DMS153 (cell line): Measurements from ENCODE around the gene CHST11.

ENCODE experiments used
- DNase-seq: peaks from one replicate; lab custom pipeline; 2025; lab: John Stamatoyannopoulos, UW

Gene CHST11

DNA sequence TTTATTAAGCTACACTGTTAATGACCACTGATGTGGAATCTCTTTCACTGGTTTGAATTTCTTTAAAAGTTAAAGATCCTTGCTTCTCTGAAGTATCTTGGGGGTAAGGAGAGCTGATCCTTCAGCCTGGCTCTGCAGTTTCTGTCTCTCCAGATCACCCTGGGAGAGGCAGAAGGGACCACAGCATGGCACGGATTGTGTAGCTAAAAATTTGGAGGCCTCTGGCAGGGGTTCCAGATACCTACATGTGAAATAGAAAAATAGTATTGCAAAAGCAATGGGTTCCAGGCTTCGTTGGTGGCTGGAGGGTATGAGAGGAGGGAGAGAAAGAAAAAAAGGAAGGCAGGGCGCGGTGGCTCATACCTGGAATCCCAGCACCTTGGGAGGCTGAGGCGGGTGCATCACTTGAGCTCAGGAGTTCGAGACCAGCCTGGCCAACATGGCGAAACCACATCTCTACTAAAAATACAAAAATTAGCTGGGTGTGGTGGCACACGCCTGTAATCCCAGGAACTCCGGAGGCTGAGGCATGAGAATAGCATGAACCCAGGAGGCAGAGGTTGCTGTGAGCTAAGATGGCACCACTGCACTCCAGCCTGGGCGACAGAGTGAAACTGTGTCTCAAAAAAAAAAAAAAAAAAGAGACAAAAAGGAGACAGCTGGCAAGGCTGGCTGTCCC is 3.4 kb downstream of the CHST11 start:
- no peak for DNase-seq

DNA sequence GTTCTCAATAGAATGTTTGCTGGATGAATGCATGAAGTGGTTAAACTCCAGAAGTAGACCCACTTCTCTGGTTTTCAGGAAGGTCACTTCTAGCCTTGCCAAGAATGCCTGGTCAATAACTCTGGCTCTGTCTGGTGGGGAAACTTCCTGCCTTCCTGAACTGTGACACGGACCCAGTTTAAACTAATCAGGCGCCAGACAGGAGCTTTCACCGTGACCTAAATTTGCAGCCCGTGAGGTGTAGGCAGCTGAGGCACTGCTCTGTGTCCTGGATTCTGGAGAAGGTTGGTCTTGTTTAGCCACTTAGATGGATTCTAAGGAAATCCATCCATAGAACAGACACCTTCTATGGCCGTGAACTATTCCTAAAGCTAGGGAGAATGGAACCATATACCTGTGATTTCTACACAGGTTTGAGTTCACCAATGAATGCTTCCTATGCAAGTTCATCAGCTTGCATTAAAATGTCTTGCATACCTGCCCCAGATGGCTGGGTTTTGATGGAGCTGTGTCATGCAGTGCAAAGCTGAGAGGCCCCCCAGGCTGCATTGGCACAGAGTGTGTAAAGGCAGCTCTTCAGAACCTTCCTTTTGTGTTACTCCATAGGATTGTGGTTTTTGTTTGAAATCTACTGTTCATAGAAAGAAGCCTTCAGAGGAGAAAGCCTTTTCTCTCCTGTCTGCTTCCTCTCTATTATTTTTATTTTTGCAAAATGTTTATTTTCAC is 4.4 kb downstream of the CHST11 start:
- DNase-seq = no peak

DNA sequence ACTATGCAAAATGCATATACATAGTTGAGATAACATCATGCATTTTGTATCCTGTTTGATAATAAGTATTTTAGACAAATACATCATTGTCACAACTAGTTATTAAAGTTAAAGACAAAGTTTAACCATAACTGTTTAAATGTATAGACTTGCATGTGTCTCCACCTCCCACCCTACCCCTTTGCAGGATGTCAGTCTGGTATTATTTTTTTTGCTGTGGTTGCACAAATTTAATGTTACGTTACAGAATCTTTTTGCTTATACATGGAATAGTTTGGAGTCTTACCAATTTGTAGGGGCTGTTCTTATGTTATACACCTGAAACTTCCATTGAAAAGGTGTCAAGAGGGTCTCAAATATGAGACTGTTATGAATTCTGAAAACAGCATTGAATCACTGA is 5.6 kb downstream of the CHST11 start:
- DNase-seq = no peak

DNA sequence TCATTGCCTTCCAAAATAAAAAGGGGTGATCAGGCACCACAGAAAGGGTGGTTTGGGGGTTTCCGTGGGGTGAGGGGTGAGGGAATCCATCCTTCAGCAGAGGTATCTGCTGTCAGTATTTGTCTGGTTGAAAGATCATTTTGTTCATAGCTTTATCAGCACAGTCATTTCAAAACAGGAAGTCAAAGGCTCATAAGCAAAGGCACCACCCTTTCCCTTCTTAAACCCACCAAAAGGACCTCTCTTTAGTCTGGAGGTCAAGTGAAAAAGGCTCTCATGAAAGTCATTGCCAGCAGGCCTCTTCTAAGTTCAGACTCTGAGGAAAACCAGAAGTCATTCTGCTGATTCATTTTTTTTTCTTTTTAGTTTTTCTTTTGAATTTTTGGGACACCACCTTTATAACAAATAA is 6.2 kb downstream of the CHST11 start:
- DNase-seq = no peak

DNA sequence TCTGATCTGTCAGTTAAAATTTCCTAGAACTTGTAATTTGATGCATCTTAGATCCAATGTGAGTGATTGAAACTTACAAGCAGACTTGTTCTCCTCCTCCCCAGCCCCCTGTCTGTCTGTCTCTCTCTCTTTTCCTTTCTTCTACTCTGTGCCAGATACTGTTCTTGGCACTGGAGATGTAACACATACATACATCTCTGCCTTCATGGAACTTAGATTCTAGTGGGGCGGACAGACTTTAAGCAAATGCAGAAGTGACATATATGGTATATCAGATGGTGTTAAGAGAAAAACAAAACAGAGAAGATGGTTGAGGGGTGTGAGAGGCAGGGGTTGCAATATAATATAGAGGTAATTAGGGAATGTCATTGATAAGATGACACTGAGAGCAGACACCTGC is 6.6 kb downstream of the CHST11 start:
- DNase-seq = no peak

DNA sequence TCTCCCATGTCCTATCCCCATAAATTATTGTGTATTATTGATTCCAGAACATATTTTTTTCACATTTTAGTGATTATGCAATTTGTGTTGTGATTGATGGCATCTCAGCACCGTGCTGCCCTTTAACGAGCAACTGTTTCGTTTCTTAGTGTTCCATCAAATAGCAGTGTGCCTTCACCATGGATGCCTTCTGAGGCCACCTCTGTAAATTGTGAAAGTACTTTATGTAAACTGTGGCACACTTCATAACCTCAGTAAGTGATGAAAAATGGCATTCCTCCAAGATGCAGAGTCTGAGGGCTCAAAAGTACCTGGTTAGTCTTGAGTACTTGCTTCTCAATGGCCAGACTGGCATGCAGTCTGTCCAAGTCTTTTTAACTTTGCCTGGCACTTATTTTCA is 8.2 kb downstream of the CHST11 start:
- no peak for DNase-seq

DNA sequence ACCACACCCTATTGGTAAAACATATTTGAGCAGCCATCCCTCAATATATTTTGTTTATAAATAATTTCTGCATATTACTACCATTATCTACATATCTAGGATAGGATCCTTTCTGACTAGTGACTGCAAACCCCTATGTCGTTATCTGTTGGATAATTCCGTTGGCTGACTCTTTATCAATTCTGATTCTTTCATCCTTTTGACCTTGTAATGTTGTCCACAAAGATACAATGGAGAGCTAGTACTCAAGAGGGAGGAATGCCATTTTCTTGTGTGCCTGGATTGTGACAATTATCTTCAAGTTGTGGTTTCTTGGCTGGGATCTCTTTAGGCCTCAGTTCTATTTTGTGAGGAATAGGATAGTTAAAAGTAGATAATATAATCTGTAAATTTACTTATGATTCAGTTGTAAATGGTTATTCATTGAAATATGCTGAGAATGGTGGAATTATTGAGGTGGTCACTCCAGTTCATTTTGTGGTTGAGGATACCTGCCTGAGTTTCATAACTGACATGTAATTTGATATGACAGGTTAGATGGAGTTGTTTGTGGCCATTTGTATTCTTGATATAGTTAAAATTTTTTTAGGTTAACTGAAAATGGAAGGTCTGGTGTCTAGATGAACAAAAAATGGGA is 10.1 kb downstream of the CHST11 start:
- DNase-seq = no peak

DNA sequence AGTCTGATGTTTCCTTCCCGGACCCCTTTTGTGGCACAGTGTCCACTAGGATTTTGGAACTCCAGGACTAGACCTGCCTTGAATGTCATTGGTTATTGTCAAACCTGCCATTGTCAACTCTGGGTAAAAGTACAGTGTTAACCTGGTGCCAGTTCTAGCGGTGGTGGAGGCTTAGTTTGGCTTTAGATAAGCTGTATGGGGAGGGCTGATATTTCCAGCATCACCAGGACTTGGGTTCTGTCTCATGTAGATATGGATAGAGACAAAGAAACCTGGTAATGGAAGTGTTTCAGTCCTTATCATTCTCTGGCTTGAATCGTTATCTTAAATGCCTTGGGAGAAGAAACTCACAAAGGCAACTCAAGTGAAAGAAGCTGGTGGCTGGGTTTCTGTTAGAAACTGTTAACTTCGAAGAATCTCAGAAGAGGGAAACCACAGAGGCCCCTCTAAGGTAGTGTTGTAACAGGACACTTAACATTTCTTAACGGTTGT is 10.6 kb downstream of the CHST11 start:
- DNase-seq = no peak

DNA sequence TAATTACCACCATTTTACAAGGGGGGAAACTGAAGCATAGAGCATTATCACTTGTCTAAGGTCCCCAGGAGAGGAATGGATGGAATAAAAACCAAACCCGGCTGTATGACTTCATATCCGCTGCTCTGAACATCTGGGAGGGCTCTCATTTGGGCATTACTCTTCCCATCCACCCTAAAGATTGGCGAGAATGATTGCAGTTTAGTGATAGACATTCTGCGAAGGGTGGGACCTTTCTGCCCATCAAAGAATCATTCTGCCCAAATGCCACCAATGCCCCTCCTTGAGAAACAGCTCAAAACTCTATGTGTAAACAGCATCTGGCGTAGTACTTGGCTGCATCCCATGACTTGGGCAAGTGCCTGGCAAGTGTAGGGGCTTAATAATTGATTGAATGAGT is 11.6 kb downstream of the CHST11 start:
- no peak for DNase-seq

DNA sequence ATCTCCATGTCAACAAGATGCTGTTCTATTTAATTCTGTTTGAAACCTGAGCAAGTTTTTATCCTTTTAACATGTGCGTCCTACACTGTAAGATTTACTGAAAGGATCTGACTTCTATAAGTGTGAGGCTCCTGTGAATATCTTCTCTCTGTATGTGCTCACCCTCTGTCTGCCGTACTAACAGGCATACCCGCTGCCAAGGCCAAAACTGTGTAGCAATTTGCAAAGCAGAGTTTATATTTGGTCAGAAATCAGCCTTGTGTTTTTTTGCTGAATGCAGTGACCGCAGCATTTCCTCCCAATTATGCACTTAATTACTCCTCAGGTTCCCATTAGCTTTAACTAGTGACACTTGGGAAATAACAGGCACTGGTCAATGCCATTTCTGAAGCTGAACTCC is 12.3 kb downstream of the CHST11 start:
- DNase-seq = no peak

DNA sequence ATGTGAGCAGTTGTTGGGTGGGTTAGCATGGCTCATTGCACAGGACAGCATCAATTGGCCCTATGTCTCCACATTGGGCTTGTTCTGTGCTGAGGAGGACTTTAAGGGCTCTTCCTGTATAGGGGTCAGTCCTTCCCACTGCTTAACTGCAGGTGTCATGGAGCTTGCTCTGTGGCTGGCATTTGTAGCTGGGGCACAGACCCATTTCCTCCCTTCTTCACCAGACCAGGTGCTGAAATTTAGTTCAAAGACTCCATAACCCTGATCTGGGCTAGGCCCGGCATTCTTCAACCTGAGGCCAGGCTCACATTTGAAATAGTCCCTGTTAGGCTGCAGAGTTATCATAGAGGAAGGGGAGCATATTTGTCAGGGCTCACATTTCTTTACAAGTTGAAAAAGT is 12.8 kb downstream of the CHST11 start:
- no peak for DNase-seq

DNA sequence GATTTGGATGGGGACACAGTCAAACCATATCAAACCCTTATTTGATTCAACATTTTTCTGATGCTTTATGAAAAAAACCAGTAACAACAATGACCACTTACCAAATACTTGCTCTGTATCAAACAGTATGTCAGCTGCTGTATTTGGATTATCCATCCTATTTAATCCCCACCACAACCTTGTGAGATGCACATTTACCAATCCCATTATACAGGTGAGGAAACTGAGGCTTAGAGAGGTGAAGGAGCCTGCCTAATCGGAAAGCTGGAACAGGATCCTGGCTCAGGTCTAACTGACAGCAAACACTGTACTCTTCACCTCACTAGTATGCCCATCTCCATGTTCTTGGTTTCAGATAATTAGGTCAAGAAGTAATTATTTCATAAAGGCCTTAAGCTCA is 13.8 kb downstream of the CHST11 start:
- DNase-seq = no peak

DNA sequence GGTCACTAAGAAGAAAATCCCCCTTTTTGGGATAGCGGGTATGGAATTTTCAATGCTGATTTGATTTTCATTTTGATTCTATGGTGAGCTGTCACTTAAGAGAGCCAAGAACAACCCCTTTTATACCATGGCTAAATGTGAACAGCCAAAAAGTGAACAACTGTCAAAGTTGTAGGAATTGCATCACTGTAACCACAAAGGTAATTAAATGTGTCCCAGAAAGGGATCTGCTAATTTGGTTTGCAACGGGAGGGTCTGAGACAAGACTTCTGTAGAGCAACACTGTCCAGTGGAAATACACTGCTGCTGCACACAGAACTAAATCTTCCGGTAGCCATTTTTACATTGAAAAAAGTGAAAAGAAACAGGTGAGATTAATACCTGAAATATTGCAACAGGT is 14.6 kb downstream of the CHST11 start:
- DNase-seq = no peak

DNA sequence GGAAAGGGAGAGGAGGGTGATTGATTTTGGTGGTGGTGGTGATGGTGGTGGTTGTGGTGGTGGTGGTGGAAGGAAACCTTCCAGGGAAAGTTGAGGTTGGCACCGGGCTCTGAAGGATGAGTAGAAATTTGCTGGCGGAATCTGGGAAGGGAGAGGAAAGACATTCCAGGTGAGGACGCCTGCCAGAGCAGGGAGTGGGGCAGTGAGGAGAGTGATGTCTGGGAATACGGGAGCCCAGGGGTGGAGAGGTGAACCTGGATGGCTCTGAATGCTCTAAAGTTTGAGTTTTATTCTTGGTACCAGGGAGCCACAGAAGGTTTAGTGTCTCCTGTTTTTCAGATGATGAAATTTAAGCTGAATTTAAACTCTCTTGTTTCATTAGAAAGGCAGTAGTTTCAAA is 16.0 kb downstream of the CHST11 start:
- no peak for DNase-seq

DNA sequence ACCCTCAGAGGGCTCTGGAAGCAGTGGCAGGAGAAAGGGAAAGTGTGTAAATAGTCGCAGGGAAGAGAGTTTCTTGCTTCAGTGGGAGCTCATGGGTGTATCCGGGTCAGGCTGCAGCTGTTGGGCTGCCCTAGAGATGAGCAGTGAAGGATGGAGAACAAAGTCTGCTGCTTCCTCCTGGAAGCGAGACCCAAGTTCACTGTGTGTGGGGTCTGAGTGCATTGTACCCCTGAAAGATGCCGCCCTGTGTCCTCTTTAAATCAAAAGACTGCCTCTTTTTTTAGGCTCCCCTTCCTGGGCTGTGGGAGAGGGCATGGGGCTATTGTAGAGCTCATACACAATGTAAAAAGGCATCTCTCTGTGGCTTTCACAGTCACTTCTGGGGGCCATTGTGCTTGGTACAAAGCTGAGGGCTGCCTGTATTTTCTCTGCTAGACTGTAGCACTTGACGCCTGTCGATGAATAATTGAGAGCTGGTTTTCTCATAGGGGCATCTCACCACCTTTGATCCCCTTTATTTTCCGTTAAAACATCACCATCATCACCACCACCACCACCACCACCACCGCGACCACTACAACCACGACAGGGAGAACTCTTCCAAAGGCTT is 16.7 kb downstream of the CHST11 start:
- no peak for DNase-seq

DNA sequence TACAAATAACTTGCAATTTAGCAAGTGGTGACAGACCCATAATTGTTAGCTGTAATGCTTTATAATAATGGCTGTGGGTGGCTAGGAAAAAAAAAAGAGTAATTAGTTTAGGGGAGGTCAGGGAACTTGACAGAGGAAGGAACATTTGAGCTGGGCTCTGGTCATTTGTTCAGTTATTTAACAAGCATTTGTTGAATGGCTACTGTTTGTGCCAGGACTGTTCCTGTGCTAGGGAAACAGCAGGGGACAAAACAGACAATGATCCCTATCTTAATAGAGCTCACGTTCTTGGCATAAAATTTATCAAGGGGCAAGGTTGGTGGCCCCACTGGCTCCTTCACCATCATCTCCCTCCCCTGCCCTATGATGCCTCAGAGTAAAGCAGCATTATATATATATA is 18.5 kb downstream of the CHST11 start:
- no peak for DNase-seq

DNA sequence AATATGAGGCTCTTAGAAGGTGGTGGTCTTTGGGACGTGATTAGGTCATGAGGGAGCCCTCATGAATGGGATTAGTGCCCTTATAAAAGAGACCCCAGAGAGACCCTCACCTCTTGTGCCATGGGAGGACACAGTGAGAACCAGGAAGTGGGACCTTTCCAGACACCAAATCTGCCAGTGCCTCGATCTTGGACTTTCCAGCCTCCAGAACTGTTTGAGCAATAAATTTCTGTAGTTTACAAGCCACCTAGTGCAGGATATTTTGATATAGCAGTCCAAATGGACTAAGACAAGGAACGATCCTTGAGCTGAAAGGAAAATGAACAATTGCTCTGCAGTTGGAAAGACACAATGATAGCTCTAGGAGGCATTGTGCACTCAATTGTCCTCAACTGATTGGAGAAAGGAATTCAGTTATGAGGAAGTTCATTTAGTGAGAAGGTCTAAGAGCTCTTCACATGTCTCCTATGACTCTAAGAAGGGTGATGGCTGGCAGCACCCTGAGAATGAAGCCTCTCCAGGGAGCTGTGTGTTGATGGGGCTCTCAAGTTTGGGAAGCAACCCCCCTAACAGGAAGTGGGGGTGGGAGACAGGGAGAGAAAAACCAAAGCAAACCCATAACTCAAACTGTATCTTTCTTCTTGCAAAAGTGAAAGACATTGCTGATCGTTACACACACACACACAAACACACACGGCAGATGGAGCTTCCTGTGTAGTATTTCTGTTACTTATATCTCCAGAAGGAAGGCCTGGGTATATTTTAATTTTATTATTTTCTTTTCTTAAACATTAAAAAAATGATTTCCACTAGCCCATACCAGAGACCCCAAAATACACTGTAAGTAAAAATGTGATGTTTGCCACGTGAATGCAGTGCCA is 21.0 kb downstream of the CHST11 start:
- no peak for DNase-seq

DNA sequence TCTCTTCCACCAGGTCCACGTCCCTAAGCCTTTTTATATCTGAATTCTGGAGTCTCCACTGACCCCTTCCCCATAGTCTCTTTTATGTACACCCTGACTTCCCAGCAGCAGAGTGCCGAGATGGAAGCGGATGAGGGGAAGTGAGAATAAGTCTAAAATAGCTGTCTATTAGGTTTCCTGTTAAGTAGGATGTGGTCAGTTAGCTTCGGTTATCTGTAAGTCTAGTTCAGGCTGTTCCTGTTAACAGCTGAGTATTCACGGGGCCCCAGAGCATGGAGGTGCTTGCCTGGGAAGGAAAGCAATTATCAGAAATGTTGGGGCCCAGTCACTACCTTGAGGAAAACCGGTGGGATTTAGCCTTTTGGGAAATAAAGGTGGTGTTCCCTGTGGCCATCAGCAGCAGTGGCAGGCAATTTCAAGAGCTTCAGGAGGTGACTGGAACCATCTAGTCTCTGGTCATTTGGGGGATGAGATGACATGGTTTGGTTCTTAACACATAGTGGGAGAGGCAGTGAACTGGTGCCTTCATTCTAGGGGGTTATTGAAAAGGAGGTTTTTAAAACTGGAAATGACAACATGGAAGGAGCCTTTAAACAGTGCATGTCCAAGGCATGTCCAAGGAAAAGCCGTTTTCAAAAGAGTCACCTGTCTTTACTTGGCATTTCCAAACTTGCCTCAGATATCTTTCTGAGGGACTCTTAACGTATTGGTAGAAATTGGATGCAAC is 21.8 kb downstream of the CHST11 start:
- no peak for DNase-seq

DNA sequence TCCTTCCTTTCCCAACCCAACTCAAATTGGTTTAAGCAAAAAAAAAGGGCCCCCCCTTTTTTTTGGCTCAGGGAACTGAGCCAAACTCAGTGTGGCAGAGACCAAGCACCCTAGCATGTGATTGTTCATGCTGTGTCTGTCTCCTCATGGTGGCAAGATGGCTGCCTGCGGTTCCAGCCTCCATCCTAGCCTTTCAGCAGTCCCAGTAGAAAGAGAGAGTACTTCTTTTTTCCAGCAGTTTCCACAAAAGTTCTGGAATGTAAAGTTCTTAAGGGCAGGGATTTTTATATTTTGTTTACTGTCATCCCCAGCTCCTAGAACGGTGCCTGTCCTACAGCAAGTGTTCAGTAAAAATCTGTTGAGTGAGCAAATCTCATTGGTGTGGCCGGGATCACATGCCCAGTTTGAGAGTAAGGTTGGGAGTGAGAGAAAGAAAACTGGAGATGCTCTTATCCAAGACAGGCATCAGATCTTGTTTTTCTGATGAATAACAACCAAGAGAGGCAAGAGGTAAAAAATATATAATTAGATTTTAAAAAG is 22.4 kb downstream of the CHST11 start:
- DNase-seq = no peak

DNA sequence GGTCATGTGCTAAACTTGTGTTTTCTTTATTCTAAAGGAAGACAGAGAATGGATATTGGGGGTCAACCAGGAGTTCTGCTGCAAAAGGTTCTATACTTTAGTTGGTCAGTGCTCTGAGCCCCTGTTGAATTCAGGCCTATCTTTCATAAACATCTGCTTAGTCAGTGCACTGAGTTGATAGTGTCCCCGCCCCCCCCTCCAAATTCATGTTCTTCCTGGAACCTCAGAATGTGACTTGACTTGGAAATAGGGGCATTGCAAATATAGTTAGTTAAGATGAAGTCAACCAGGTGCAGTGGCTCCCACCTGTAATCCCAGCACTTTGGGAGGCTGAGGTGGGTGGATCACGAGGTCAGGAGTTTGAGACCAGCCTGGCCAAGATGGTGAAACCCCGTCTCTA is 23.3 kb downstream of the CHST11 start:
- DNase-seq = no peak
